Lower leg skin (tissue), 3 donors: ENCODE results near the gene LEKR1.

Experiments
- POLR2A ChIP-seq, 2 donors: fragments of 450-650 bp; IDR thresholded peaks; one replicate each; pipeline ENCODE4 v1.6.1; 2016 to 2017; ENCODE audit warnings: antibody characterized with exemption in 2 of 2, mild to moderate bottlenecking in 1 of 2, moderate library complexity in 1 of 2
- TF ChIP-seq, protein P1 (sequence below), 3 donors: fragments of 450-650 bp; IDR thresholded peaks; one replicate each; pipeline ENCODE4 v1.5.1; 2016; ENCODE audit warnings: antibody characterized with exemption in 3 of 3, mild to moderate bottlenecking in 3 of 3, moderate library complexity in 2 of 3

DNA sequence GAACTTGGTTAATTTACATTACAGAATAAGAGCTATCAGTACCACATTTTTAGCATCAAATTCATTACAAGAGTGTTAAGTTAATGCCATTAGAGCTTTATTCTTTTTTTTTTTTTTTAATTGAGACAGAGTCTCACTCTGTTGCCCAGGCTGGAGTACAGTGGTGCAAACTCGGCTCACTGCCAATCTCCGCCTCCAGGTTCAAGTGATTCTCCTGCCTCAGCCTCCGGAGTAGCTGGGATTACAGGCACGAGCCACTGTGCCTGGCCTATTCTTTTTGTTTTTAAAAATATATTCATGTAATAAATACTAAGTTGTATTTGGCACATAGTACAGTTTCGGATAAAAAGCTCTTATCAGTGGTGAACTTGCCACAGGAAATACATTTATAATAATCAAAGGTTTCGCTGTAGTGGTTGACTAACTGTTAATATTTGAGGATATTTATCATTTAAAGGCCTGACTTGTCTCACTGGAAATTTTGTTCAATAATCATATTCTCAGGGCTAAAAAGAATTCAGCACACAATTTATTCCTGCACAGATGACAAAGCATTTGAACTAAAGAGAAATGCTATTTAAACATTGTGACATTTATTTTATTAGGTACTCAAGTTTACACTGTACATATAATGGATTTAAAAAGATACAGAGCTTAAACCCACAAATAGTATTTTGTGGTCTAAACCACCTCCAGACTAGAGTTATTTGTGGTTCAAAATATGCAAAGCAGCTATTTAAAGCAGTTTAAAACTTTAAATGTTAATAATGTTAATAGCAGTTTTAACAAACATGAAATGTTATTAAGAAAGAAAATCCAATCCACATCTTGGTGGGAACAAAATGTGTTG, 6.1 kb upstream of the LEKR1 start:
- TF ChIP-seq, protein P1, sequence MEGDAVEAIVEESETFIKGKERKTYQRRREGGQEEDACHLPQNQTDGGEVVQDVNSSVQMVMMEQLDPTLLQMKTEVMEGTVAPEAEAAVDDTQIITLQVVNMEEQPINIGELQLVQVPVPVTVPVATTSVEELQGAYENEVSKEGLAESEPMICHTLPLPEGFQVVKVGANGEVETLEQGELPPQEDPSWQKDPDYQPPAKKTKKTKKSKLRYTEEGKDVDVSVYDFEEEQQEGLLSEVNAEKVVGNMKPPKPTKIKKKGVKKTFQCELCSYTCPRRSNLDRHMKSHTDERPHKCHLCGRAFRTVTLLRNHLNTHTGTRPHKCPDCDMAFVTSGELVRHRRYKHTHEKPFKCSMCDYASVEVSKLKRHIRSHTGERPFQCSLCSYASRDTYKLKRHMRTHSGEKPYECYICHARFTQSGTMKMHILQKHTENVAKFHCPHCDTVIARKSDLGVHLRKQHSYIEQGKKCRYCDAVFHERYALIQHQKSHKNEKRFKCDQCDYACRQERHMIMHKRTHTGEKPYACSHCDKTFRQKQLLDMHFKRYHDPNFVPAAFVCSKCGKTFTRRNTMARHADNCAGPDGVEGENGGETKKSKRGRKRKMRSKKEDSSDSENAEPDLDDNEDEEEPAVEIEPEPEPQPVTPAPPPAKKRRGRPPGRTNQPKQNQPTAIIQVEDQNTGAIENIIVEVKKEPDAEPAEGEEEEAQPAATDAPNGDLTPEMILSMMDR (IDR thresholded peaks at IDR 0.05) = no peak
- TF ChIP-seq POLR2A (IDR thresholded peaks at IDR 0.05) = no peak
